ENCODE data around the gene BSN.

DNA sequence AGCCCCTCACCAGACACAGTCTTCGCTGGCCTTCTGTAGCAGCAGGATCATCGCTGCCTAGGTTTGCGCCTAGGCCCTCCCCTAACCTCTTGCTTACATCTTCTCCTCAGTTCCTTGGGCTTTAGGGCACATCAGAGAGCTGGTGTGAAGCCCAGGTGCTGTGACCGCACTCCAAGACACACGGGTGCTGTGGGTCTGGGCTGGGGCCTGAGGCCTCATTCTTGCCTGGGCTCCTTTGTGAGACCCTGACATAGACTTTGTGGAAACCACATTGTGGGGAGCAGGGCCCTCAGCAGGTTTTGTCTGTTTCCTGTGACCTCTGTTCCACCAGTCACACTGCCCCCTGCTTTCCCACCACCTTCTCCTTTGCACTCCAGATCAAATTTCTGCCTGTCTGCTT, 157.2 kb downstream of the BSN start:
- TF ChIP-seq, protein P1, sequence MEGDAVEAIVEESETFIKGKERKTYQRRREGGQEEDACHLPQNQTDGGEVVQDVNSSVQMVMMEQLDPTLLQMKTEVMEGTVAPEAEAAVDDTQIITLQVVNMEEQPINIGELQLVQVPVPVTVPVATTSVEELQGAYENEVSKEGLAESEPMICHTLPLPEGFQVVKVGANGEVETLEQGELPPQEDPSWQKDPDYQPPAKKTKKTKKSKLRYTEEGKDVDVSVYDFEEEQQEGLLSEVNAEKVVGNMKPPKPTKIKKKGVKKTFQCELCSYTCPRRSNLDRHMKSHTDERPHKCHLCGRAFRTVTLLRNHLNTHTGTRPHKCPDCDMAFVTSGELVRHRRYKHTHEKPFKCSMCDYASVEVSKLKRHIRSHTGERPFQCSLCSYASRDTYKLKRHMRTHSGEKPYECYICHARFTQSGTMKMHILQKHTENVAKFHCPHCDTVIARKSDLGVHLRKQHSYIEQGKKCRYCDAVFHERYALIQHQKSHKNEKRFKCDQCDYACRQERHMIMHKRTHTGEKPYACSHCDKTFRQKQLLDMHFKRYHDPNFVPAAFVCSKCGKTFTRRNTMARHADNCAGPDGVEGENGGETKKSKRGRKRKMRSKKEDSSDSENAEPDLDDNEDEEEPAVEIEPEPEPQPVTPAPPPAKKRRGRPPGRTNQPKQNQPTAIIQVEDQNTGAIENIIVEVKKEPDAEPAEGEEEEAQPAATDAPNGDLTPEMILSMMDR (IDR thresholded peaks at IDR 0.05): no peak
- no peak for TF ChIP-seq ZFX (IDR thresholded peaks at IDR 0.05; ENCODE audit: borderline replicate concordance)

Measured in 22Rv1 (cell line).